Suprapubic skin (tissue), 4 donors: Measurements from ENCODE around the gene PTTG1IP. TPM values are rescaled to one million over a fixed set of nuclear protein-coding genes. Genes with fewer than 3 reads are reported as not detected.

Source experiments
- DNase-seq, 2 donors: peaks; one replicate each; pipeline ENCODE4 v3.0.0-alpha.2; 2019; ENCODE audit warnings: low spot score in 2 of 2
- H3K27ac ChIP-seq: fragments of 200-600 bp; sonication (generic); one replicate; pipeline ENCODE4 v1.5.1; 2019
- H3K27me3 ChIP-seq: fragments of 200-600 bp; sonication (generic); one replicate; pipeline ENCODE4 v1.5.1; 2019
- H3K36me3 ChIP-seq: fragments of 200-600 bp; sonication (generic); one replicate; pipeline ENCODE4 v1.5.1; 2019
- H3K4me1 ChIP-seq: fragments of 200-600 bp; sonication (generic); one replicate; pipeline ENCODE4 v1.5.1; 2019
- H3K4me3 ChIP-seq: fragments of 200-600 bp; sonication (generic); one replicate; pipeline ENCODE4 v1.5.1; 2019; ENCODE audit warnings: mild to moderate bottlenecking
- H3K9me3 ChIP-seq: fragments of 200-600 bp; sonication (generic); one replicate; pipeline ENCODE4 v1.5.1; 2019
- EP300 ChIP-seq: sonication (generic); formaldehyde crosslinking; IDR thresholded peaks from one replicate; pipeline ENCODE4 v1.6.1; 2017; ENCODE audit warnings: antibody characterized with exemption
- POLR2A ChIP-seq, 2 donors: fragments of 450-650 bp; IDR thresholded peaks; one replicate each; pipeline ENCODE4 v1.6.1; 2017; ENCODE audit warnings: antibody characterized with exemption in 2 of 2, mild to moderate bottlenecking in 2 of 2, moderate library complexity in 2 of 2
- POLR2AphosphoS5 ChIP-seq, 3 donors: sonication (generic); formaldehyde crosslinking; IDR thresholded peaks; one replicate each; pipeline ENCODE4 v1.6.1; 2017; ENCODE audit warnings: antibody characterized with exemption in 3 of 3
- WGBS: methylation state at CpG from one replicate; pipeline ENCODE4 v1.1.5; 2018; 5-methylcytosine and 5-hydroxymethylcytosine counted together
- total RNA-seq, 4 donors: library from RNA; depleted of rRNA; stranded (reverse); fragments of >200 nt; gene quantifications; one replicate each; pipeline ENCODE4 v1.1.0, GENCODE V29; 2016
- TF ChIP-seq, protein P1 (sequence below), 2 donors: fragments of 200-600 bp in 1 of 2; fragments of 450-650 bp in 1 of 2; sonication (generic) in 1 of 2; IDR thresholded peaks; one replicate each; pipeline ENCODE4 v1.5.1; 2016 to 2019; ENCODE audit warnings: antibody characterized with exemption in 2 of 2, mild to moderate bottlenecking in 1 of 2, moderate library complexity in 1 of 2

The PTTG1IP gene
- total RNA-seq, 4 donors from 2014 or later = 114 to 172 (median 143) TPM

DNA sequence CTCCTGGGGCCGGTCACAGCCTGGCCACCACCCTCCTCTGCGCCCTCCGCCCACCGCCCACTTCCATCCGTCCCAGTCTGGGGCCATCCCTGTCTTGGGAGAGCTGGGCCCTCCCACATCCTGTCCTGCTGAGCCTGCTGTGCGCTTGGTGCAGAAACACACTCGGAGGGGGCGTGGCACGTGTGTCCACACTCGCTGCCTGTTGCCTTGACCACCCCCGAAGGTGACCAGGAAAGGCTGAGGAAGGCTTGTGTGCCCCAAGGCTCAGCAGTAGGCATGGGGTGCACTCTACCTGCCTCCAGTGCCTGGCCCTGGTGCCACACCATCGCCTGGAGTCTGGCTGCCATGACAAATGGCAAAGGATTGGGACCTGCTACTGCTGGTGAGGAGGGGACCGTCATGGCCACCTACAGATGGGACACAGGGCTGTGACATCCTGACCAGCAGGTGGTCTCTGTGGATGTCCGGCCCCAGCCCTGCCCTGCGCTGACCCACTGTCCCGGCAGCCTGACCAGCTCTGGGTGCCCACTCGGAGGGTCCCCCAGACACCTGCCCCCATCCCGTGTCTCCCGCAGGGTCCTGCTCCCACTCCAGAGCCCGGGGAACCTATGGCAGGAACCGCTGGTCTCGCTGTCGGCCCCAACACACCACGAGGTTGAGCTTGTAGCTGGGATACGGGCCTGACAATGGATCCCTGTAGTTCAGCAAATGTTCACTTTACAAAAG is 23.2 kb upstream of the PTTG1IP start:
- no peaks in the 10 kb centered on the region for H3K9me3 ChIP-seq
- H3K4me3 ChIP-seq = no peak overlapping the region
- WGBS = 77% methylated on average over 11 of the region's 25 CpGs
- H3K4me1 ChIP-seq = peaks cover 13% of the 10 kb centered on the region
- H3K27me3 ChIP-seq = peaks cover 11% of the 10 kb centered on the region
- DNase-seq = no peak
- TF ChIP-seq EP300 = no peak
- no peak for TF ChIP-seq POLR2A (IDR thresholded peaks at IDR 0.05)
- no peak overlapping the region for H3K27ac ChIP-seq
- H3K36me3 ChIP-seq = no peaks in the 10 kb centered on the region

DNA sequence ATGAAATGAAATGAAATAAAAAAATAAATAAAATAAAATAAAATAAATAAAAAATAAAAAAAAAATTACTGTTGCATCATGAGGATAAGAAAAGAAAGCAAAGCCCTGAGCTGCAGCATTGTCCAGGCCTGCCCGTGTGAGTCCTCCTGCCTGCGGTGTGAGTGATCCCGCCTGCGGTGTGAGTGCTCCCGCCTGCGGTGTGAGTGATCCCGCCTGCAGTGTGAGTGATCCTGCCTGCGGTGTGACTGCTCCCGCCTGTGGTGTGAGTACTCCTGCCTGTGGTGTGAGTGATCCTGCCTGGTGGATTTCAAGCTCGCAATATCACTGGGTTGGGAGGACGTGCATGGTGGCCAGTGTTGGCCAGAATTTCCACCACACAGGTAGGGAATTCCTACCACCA is 22.4 kb upstream of the PTTG1IP start:
- peaks cover 11% of the 10 kb centered on the region for H3K27me3 ChIP-seq
- WGBS = 85% methylated on average over 11 of the region's 11 CpGs
- TF ChIP-seq POLR2A (IDR thresholded peaks at IDR 0.05) (no peak), EP300 (no peak)

DNA sequence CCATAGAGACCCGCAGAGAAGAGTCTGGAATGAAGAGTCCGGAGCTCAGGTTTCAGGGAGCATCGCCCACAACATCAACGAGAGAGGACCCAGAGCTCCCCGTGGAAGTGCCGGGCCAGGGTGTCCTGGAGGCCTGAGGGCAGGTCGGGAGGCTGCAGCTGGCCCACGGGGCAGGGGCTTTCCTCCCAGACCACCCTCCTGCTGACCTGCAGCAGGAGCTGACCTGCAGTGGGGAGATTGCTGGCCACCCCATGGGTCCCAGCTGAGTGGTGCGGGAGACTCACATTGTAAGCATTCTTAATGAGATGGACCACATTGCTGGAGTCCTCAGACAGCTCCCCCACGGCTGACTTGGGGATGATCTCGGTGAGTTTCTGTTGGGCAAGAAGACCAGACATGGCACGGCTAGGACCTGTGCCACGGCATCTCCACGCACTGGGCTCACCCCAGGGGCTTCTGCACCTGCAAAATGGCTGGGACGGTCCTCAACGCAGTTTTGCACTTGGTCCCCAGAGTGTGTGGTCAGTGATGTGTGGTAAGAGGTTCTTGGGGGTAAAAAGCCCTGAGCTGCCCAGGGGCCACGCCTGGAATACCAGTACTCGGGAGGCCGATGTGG is 21.3 kb upstream of the PTTG1IP start:
- Histone ChIP-seq H3K4me3 (no peak overlapping the region), H3K27ac (no peak overlapping the region), H3K27me3 (peaks cover 7% of the 10 kb centered on the region), H3K36me3 (no peaks in the 10 kb centered on the region), H3K9me3 (no peaks in the 10 kb centered on the region), H3K4me1 (peaks cover 14% of the 10 kb centered on the region)
- DNase-seq = no peak
- TF ChIP-seq, protein P1, sequence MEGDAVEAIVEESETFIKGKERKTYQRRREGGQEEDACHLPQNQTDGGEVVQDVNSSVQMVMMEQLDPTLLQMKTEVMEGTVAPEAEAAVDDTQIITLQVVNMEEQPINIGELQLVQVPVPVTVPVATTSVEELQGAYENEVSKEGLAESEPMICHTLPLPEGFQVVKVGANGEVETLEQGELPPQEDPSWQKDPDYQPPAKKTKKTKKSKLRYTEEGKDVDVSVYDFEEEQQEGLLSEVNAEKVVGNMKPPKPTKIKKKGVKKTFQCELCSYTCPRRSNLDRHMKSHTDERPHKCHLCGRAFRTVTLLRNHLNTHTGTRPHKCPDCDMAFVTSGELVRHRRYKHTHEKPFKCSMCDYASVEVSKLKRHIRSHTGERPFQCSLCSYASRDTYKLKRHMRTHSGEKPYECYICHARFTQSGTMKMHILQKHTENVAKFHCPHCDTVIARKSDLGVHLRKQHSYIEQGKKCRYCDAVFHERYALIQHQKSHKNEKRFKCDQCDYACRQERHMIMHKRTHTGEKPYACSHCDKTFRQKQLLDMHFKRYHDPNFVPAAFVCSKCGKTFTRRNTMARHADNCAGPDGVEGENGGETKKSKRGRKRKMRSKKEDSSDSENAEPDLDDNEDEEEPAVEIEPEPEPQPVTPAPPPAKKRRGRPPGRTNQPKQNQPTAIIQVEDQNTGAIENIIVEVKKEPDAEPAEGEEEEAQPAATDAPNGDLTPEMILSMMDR (IDR thresholded peaks at IDR 0.05) = no peak
- TF ChIP-seq POLR2AphosphoS5 (IDR thresholded peaks at IDR 0.05) (no peak), POLR2A (IDR thresholded peaks at IDR 0.05) (no peak), EP300 (no peak)
- 73% methylated on average over 6 of the region's 19 CpGs for WGBS

More for the DNA sequence above, 22.4 kb upstream of the PTTG1IP start:
- Histone ChIP-seq H3K36me3 (no peaks in the 10 kb centered on the region), H3K4me1 (peaks cover 6% of the 10 kb centered on the region), H3K4me3 (no peak overlapping the region), H3K27ac (no peak overlapping the region), H3K9me3 (no peaks in the 10 kb centered on the region)
- DNase-seq = no peak

DNA sequence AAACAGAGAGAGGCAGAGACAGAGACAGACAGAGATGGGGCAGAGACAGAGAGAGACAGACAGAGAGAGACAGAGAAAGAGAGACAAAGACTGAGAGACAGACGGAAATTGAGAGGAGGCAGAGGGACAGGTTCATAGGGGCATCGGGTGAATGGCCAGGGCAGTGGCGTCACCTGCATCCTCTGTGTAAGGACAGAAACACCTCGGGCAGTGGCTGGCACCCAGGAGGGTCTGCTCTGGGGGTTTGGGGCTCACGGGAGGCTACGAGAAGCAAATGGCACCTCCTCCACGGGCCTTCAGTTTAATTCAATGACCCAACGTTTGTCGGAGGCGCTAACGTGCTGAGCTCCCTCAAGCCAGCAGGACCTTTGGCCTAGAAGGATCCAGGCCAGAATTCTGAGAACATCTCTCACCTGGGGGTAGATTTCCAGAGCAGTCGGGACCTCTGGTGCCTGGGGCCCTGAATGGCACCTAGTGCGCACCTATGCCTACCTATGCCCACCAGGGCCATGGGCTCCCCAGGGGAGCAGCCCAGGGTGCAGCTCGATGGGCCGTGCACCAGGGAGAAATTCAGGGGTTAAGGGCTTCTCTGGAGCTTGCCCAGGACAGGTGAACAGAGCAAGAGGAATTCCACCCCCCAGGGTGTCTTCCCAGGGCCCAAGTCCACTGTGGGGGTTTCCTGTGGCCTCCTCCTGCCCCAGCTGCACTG is 20.6 kb upstream of the PTTG1IP start:
- Histone ChIP-seq H3K4me1 (peaks cover 19% of the 10 kb centered on the region), H3K9me3 (no peaks in the 10 kb centered on the region), H3K27ac (no peak overlapping the region), H3K27me3 (peaks cover 12% of the 10 kb centered on the region), H3K36me3 (no peaks in the 10 kb centered on the region), H3K4me3 (no peak overlapping the region)
- TF ChIP-seq POLR2A (IDR thresholded peaks at IDR 0.05) (no peak), EP300 (no peak), POLR2AphosphoS5 (IDR thresholded peaks at IDR 0.05) (no peak)
- TF ChIP-seq, protein P1 (IDR thresholded peaks at IDR 0.05) = no peak
- WGBS = 82% methylated on average over 11 of the region's 15 CpGs
- no peak for DNase-seq

DNA sequence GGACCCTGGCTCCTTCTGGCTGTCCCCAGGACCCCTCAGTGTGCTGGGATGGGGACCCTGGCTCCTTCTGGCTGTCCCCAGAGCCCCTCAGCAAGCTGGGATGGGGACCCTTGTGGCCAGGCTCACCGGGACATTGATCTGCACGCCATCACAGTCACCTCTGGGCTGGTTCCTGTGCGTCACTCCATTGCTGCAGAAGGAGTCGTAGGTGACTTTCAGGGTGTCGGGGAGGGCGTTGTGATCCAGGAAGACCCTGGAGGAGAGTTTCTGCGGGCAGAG is 19.7 kb upstream of the PTTG1IP start:
- peaks cover 15% of the 10 kb centered on the region for H3K27me3 ChIP-seq

More for the DNA sequence above, 19.7 kb upstream of the PTTG1IP start:
- no peak overlapping the region for H3K4me3 ChIP-seq
- no peak for TF ChIP-seq EP300
- no peak for TF ChIP-seq POLR2AphosphoS5 (IDR thresholded peaks at IDR 0.05)
- no peak for TF ChIP-seq POLR2A (IDR thresholded peaks at IDR 0.05)
- TF ChIP-seq, protein P1 (IDR thresholded peaks at IDR 0.05) = no peak
- 82% methylated on average over 4 of the region's 7 CpGs for WGBS
- no peak for DNase-seq
- no peak overlapping the region for H3K27ac ChIP-seq
- H3K36me3 ChIP-seq = no peaks in the 10 kb centered on the region
- H3K4me1 ChIP-seq = peaks cover 23% of the 10 kb centered on the region
- H3K9me3 ChIP-seq = no peaks in the 10 kb centered on the region
